ENCODE results near the gene QSOX2.

QSOX2 gene

GRCh38 chr9:136173648-136174290 lies 71.8 kb downstream of the QSOX2 start:
- no peak for DNase-seq (ENCODE audit: low read depth)

- DNase-seq (ENCODE audit: low read depth) = no peak
Observed at GRCh38 chr9:136172412-136173079, 73.1 kb downstream of the QSOX2 start.

GRCh38 chr9:136171801-136172411 lies 73.7 kb downstream of the QSOX2 start:
- DNase-seq (ENCODE audit: low read depth) = no peak

GRCh38 chr9:136171009-136171800 lies 74.4 kb downstream of the QSOX2 start:
- no peak for DNase-seq (ENCODE audit: low read depth)

GRCh38 chr9:136170006-136170901 lies 75.4 kb downstream of the QSOX2 start:
- peak; percentile 33 for DNase-seq (ENCODE audit: low read depth)

- no peak for DNase-seq (ENCODE audit: low read depth)
Observed at GRCh38 chr9:136169495-136169894, 76.1 kb downstream of the QSOX2 start.

- no peak for DNase-seq (ENCODE audit: low read depth)
Observed at GRCh38 chr9:136163248-136163850, 82.3 kb downstream of the QSOX2 start.

- DNase-seq (ENCODE audit: low read depth) = no peak
Observed at GRCh38 chr9:136160995-136161610, 84.5 kb downstream of the QSOX2 start.

- DNase-seq (ENCODE audit: low read depth) = no peak
Observed at GRCh38 chr9:136160381-136160841, 85.2 kb downstream of the QSOX2 start.

GRCh38 chr9:136159851-136160250 lies 85.8 kb downstream of the QSOX2 start:
- DNase-seq (ENCODE audit: low read depth) = no peak

GRCh38 chr9:136157477-136158265 lies 87.9 kb downstream of the QSOX2 start:
- DNase-seq (ENCODE audit: low read depth) = no peak

All from activated T-cell treated with anti-CD3 and anti-CD28 coated beads for 1 hour (primary cell).